ENCODE results near the gene CRABP2.

Gene CRABP2

DNA sequence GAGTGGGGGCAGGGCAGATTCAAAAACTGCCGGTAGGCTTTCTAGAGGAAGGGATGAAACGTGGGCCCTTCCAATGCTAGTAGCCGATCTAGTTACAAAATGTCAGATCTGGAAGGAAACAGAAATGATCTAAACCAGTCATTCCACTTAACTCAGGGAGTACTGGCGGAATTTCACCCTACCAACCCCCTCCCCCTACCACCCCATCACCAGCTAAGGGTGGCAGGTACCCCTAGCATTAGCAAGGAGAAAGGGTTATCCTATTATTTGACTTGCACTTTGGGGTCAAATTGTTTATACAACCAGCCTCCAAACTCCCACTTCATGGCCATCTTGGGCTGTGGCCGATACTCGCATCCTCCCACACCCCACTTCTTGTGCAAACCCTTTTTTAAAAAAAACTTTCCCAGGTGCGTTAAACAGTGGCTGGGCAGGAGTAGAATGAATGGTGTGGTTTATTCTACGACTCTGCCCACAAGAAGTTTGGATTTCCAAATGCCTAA lies 36.1 kb upstream of the CRABP2 start:
- no peak for DNase-seq

DNA sequence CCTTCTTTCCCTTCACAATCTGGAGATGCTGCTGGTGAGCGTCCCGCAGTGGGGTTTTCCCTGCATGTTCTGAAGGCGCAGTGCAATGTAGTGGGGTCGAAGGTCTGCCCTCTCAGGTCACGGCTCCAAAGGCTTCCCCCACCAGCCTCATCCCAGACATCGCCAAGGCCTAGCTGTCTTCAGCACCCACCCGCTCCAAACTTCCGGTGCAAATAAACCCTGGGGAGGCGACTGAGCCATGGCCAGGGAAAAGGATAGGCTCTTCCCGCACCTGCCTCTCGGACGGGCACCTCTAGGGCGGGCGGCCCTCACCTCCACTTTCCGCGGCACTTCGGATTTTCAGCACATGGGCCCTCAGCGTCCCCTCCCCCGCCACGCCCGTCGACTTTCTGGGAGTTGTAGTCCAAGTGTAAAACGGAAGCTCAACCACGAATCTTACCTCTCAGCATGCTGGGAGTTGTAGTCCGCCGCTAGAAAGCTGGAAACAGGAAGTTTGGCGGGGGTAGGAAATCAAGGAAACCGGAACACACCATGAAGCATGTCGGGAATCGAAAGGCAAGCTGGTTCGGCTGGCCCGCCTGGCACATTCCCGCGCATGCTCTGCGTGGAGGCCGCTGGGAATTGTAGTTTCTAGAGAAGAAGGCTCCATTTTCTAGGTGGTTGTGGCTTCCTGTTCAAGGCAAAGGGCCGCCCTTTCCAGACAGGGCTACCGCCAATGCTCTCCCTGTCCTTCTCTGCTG lies 35.5 kb upstream of the CRABP2 start, which contains the start of gene MRPL24:
MRPL24 (minus strand) TSS at position 348 of the 740 bp plus-strand sequence. CDS start 2,384 bp downstream, outside the sequence.
- DNase-seq: peak; percentile 100

DNA sequence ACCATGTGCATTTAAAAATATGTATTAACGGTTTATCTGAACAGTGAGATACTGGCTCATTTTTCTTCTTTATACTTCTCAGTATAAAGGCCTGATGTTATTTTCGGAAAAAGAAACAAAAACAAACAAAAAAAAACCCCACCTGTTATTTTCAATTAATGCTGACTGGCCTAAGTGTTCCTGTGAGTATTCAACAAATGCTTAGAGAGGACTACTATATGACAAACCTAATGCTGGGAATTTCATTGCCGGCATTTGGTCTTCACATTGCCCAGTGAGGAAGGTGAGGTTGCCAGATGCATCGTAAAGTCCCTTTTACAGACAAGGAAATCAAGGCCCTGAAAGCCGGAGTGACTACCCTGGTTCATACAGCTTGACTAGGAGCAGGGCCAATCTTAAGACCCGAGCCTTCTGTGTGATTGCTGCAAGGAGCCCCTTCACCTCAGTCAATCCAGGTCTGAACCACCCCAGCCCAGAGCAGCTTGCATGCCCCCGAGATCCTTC lies 34.9 kb upstream of the CRABP2 start:
- peak in 1 of 2 experiments; percentile 42 for DNase-seq

DNA sequence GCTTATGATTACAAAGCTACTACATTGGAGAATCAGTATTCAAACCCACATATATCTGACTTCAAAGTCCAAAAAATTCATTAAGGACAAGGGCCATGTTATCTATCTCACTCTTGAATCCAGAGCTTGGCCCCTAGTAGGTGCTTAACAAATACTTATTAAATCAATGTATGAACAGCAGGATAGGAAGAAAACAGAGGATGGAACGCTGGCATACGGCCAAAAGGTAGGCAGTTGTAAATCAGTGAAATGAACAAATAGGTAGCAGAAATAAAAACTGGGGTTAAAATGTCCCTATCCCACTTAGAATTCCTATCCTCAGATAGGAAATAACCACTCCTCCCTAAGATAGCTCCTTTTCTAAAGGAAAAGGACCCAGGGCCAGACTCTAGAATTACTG lies 33.5 kb upstream of the CRABP2 start:
- DNase-seq: no peak

DNA sequence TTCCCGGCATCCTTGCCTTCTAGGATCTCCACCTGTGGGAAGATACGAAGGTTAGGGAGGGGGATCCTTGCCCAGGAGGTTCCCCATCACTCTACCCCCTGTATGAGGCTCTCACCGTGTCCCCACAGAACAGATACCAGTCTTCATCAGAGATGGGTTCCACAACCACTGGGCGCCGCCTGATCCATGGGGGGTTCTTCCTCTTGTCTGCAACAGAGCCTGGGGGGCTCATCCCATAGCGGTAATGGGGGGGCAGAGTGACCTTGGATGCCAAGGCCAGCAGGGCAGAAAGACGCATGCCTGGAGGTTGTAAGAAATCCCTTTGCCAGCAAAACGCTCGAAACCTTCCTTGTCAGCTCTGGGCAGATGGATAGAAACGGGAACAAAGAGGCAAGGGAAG lies 33.0 kb upstream of the CRABP2 start:
- DNase-seq: no peak

DNA sequence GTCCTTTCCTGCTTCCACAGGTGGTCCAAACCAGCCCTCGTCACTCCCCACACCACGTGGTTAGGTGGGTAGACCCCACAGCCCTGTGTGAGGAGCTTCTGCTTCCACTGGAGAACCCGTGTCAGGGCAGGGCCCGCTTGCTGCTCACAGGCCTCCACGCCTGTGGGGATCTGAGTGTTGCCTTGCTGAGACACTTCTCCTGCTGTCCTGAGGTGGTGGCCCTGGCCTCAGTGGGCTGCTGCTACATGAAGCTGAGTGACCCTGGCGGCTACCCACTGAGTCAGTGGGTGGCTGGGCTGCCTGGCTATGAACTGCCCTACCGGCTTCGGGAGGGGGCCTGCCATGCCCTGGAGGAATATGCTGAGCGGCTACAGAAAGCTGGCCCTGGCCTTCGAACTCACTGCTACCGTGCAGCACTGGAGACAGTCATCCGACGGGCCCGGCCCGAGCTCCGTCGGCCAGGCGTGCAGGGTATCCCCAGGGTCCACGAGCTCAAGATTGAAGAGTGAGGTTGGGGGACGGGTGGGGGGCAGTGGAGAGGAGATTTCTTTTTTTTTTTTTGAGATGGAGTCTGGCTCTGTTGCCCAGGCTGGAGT lies 28.7 kb upstream of the CRABP2 start:
- no peak for DNase-seq

DNA sequence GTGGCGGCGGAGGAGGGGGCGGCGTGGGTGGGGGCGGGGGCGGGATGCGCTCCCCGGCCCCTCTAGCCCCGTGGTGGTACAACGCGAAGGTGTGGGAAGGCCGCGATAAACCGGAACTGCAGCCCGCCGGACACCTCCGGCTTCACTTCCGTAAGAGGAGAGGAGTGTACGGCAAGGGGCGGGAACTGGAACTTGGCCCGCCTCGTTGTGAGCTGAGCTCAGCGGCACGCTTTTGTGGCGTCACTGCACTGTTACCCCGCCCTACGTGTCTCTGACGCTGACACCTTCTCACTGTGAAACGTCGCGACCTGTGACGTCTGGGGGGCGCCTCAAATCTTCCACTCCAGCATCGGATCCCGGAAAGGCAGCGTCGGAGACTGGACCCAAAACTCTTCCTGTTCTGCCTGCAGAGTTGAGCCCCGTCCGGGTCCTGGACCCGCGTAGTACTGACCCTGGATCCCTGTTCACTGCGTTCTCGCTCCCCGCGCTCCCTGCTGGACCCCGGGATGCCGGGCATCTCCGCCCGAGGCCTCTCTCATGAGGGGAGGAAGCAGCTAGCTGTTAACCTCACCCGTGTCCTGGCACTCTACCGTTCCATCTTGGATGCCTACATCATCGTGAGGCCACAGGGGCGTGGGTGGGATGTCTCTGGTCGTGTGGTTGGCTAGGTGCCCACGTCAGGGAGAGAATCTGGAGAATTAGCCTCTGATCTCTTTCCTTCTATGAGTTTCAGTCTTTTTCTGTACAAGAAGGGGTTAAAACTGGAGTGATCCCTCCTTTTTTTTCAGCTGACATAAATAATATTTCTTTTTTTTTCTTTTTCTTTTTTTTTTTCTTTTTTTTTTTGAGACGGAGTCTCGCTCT lies 23.4 kb upstream of the CRABP2 start, which contains the start of gene ISG20L2:
ISG20L2 (minus strand) TSS at position 168 of the 864 bp plus-strand sequence. CDS start 1,114 bp downstream, outside the sequence.
- DNase-seq: peak; percentile 99 to 100

DNA sequence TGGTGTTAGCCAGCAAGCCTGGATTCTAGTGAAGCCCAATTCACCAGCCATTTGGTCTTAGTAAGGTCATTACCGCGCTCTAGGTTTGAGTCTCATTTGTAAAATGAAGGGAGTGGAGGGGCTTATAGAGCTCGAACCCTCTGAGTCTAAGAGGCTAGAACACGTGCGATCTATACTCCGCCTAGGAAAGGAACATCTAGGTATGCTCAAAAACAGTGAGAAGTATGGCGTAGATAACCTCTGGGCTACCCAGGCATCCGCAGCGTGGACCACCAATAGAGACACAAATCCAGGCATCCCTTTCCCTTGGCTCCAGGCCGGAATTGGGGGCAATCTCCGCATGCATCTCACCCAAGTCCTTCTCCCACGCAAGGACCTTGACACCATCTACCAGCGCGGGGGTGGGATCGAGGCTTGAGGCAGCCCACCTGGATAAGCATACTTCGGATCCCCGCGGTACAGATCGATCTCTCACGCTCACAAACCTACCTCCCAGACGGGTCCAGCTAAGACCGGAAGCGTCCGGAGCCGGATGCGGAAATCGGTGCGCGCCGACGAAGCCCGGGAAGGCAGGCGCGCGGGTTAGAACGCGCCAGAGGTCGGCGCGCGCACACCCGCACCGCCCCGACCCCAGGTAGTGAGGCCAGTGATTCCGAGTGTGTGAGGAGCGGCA lies 22.7 kb upstream of the CRABP2 start, which contains the start of gene METTL25B:
METTL25B (plus strand) TSS at position 544 of the 673 bp plus-strand sequence. CDS start 636 bp downstream, outside the sequence.
- peak; percentile 95 to 96 for DNase-seq

DNA sequence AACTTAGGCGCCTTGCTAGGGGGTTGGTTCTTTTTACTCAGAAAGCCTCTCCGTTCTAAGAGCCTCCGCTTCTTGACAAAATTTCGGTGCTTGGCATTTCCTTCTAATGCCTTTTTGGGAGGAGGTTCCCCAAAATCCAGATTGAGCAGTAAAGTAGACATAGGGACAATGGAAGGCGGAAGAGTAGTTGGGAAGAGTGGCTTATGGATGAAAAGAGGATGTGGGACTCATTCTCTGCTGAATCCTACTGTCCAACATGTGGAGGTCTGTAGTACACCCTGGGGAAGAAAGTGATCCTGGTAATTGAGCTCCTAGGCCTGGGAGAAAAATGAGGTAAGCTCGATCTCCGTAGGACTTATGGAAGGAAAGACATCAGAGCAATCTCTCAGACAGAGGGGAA lies 22.1 kb upstream of the CRABP2 start:
- DNase-seq: no peak

DNA sequence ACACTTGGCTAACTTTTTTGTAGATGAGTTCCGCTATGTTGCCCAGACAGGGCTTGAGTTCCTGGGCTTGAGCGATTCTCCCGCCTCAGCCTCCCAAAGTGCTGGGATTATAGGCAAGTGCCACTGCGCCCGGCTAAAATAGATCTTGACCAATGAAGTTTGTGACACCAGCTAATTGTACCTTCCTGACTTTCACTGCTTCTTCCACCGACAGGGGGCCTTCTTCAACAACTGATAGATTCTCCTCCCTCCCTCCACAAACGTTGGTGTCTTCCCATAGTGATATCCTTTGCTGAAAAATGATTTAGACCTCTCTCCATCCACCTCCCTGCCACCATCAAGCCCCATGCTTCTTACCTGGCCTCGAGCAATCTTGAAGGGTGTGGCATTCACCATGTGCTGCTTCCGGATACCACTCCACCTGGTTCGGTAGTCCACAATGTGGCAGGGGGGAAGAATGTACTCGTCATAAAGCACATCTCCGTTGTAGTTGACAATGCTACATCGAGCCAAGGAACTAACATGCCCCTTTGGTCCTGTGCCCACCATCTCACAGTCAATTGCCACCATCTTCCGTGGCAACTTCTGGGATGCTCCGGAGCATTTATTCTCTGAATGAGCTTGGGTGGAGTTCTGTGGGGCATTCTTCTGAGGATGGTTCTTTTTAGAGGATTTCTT lies 21.3 kb upstream of the CRABP2 start:
- peak; percentile 86 to 87 for DNase-seq

DNA sequence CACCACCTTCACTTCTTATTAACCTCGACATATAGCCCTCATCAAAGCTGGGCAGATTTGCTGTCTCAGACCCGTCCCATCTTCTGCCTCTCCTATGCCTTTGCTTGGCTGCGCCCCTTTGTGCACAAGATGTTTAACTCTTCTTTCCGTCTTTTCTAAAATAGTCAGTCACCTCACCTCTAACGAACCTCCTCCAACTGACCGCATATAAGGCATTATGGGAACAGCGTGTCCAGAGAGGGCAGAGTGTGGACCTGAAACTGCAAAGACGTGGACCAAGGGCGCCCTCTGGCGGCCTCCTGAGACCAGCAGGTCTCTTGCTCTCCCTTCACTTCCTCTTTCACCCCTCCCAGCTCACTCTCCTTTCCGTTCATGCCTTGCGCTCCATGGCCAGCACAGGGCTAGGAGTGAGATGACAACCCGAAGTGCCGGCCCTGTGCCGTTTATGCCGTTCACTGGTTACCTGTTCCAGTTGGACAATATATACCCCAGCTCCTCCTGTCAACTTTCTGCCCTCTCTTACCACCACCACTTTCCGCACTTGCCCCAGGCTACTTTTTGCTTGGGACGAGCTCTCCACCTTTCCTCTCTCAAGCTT lies 20.4 kb upstream of the CRABP2 start:
- DNase-seq: peak; percentile 94 to 96

DNA sequence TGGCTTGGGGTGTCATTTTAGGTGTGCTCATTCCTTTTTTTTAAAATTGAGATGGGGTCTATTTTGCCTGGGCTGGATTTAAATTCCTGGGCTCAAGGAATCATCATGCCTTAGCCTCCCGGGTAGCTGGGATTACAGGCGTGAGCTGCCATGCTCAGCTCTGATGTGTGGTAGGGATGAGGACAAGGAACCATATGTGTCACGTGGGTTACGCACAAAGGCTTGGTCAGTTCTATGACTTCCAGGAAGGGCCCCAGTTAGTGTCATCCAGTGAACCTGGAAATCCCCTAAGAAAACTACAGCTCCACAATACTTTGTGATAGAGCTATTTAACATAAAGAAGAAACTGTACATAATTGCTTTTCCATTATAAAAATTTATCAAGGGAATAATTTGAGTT lies 16.2 kb upstream of the CRABP2 start:
- DNase-seq: no peak

DNA sequence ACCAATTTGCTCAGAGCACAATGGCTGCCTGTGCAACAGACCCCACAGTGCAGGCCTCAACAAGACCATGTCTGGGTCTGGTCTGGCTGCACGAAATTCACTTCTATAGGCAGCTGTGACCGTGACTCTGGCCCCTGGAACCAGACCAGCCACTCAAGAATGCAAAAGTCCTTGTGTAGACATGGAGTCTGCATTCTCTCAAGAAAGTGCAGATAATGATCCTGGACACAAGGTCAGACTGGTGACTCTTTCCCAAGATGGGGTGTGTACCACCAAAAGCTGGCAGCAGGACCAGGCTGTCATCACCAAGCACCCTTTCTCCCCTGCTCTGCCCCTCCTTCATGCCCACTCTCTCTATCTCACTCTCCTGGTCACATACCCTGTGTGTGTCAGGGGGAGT lies 15.7 kb upstream of the CRABP2 start:
- DNase-seq: no peak

DNA sequence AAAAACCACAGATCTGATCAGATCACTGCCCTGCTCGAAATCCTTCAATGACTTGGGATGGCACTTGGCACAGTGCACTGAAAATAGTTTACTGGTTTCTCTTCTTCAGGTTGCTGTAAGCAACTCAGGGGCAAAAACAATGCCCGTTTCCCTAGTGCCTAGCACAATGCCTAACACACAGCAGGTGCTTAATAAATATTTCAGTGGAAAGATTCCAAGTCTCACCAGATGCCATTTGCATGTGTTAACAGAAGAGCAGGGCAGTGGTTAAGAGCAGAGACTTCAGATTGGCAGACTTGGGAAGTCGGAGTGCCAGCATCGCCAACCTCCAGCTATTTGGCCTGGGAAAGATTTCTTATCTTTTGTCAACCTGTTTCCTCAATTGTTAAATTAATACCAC lies 12.0 kb upstream of the CRABP2 start:
- DNase-seq: no peak

DNA sequence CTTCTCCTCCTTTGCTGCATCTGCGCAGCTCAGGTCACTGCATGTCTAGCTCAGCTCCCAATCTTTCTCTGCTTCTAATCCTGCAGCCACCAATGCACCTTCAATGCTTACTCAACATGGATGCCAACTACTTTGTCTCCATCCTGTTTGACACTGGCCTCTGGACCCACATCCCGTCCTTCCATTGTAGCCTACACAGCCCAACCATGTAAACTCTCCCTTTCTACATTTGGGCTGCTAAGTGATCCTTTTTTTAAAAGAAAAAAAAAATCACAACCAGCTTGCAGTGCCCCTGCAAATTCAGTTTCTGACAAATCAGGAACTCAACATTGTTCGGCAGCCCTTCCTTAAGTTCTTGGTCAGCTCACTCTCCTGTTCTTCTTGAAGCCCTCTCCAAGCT lies 9.4 kb upstream of the CRABP2 start:
- DNase-seq: no peak

DNA sequence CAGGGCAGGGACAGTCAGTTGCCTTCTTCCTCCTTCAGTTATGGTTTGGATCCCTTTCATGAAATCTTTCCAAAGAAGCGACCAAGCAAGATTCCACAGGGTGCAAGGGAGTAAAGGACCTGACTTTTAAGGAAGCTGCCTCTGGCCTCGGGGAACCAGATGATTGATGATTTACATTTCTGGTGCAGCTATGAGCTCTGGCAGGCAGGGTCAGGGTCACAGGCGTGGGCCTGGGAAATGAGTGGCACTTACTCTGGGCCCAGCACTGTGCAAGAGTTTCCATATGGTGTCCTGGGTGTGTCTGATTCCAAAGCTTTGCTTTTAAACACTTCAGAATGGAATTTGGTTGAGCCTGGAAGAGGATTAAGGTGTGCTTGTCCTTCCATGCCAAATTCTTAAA lies 7.2 kb upstream of the CRABP2 start:
- no peak for DNase-seq

DNA sequence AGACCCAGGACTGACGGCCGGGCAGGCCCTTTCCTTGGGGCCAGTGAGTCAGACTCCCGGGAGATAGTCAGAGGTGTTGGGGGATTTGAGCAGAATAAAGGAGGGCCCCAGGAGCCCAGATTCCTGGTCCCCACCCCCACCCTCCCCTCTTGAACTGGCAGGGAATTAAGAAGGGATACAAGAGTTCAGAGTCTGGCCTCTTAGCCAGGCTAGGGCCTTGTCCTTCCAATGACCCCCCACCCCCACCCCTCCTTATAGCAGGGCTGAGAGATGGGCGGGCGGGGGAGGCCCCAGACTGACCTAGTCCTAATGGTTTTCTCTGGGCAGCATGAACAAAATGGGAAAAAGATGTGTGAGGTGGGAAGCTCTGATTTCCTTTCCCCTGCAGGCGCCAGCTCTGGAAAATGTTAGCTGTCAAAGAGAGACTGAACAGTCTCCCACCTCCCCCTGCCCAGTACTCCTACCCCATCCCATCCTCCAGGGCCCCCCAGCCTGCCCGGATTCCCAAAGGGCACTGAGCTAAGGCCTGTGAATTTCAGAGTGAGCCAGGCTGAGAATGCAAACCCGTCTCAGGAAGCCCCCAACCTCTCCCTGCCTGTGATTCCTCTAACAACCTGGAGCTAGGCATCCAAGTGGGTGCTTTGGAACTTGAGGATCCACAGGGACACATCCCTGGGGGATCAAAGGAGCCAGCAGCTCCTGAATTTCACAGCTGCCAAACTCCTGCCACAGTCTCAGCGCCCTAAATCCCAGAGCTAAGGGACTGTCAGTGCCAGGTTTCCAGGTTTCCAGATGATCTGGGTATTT lies 5.8 kb upstream of the CRABP2 start:
- no peak for DNase-seq

DNA sequence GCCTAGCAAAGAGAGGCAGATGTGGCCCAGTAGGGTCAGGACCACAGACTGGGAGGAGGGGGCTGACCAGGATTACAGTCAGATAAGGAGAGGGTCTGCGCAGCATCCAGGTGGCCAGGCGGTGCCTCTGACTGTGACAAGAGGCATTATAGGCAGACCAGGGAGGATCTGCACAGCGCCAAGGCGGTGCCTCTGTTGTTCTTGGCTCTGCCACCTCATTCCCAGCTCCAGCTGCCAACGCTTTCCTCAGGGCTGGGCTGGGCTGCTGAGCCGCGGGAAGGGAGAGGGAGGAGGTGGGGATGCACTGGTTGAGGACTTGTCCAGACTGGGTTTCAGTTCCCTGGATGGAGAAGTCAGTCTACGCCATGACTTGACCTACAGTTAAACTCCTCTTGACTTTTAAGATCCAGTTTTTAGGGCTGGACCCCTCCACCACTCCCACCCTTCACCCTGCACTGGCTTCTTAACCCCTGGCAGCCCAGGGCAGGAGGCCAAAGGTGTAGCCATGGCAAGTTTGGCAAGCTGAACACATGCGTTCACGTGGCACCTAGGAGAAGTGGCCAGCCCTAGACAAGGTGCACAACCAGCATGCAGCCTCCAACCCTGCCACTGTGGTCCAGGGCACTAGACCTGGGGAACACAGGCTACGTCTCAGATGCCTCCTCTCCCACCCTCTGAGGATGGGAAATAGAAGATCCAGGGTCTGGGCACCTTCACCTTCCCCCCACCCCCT lies 4.5 kb upstream of the CRABP2 start:
- peak; percentile 80 to 93 for DNase-seq

DNA sequence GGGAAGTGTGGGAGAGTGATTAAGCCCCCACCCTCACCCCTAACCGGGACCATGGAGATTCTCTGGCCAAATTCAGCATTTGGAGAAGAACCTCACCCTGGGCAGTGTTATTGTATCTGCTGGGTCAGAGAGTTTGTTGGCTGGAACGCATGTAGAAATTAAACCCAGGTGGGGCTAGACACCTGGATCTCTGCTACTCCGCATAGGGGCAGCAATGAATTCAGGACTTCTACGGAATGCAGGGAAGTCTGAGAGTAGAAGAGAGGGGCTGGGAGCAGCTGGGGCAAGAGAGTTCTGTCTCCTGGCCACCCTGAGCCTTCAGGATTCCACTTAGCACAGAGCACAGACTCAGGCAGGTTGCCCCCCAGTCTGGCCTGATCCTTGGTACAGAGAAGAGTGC lies 3.6 kb upstream of the CRABP2 start:
- no peak for DNase-seq

DNA sequence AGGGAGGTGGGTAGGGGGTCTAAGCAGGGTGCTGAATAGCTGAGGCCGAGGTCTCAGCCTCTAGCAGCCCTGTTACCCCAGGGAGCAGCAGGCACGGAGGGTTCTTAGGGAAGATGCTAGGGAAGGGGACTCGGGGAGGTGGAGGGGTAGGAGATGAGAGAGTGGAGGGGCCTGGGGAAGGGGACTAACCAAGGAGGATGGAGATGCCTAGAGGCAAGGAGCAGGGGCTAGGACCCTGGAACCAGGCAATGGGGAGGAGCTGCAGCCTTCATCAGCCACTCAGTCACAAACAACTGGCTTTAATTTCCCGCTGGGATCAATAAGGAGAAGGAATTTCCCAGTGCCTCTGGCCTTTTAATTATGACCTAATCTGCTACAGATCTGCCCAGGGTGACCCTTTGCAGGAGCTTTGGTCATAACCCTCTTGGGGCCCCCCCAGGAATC lies 2.9 kb upstream of the CRABP2 start:
- no peak for DNase-seq
